ENCODE data around the gene THSD7A.

The THSD7A gene

GRCh38 chr7:11330717-11331116 lies 501.3 kb downstream of the THSD7A start:
- TF ChIP-seq CTCF (conservative IDR thresholded peaks at IDR 0.05; ENCODE audit: low read depth), result no peak
- ChIA-PET CTCF (no interaction called here), POLR2A (ENCODE audit: low non-redundant PET) (no interaction called here)
- no peak overlapping the region for H3K27ac ChIP-seq
- no peak for DNase-seq (ENCODE audit: low spot score)

GRCh38 chr7:11330208-11330607 lies 501.8 kb downstream of the THSD7A start:
- no peak overlapping the region for H3K27ac ChIP-seq
- CTCF ChIA-PET, result interaction anchor here (0.8 kb wide), 1 partner anchor 118 kb away, joined by 3 read pairs; no protein-coding TSS in a partner anchor

DNA sequence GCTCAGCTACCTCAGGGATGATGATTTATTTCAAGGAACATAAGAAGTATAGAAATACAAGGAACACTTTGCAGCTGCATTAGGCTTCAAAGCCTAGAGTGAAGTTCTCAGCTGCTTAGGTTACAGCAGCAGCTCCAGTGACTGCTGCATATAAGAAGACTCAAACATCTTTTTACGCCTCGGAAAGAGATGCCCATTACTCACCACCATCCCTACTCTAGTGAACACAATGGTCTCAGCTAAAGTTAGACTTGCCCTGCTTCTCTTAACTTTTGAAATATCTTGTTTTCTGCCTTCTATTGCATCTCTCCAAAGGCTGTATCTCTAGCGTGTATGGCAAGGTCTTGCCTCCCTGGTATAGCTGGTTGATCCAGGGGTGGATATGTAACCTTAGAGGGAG lies 502.4 kb downstream of the THSD7A start:
- H3K27ac ChIP-seq, result no peak overlapping the region
- DNase-seq (ENCODE audit: low spot score), result no peak
- ChIA-PET POLR2A (ENCODE audit: low non-redundant PET) (no interaction called here), CTCF (interaction anchor here (0.8 kb wide), 1 partner anchor 118 kb away, joined by 3 read pairs; no protein-coding TSS in a partner anchor)
- no peak for TF ChIP-seq CTCF (conservative IDR thresholded peaks at IDR 0.05; ENCODE audit: low read depth)

More at GRCh38 chr7:11330208-11330607, 501.8 kb downstream of the THSD7A start:
- POLR2A ChIA-PET (ENCODE audit: low non-redundant PET), result no interaction called here
- no peak for TF ChIP-seq CTCF (conservative IDR thresholded peaks at IDR 0.05; ENCODE audit: low read depth)
- DNase-seq (ENCODE audit: low spot score), result no peak

DNA sequence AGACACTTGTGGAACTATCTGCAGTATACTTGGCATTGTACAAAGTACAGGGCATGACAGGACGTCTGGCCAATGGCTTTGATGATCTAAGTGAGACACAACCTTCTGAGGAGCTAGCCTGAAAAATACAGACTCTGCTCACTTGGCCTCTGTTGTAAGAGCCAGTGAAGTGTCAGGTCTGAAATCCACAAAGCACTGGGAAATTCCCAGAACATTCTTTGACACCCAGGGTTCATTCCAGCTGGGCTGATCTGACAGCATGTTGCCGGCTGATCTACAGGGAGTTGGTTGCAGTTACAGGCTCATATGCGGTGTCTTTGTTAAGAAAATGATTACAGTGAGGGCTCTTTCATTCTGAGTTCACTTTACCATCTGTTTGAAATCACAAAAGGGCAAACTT lies 503.7 kb downstream of the THSD7A start:
- TF ChIP-seq CTCF (conservative IDR thresholded peaks at IDR 0.05; ENCODE audit: low read depth), result no peak
- no peak overlapping the region for H3K27ac ChIP-seq
- CTCF ChIA-PET, result no interaction called here
- POLR2A ChIA-PET (ENCODE audit: low non-redundant PET), result no interaction called here
- no peak for DNase-seq (ENCODE audit: low spot score)

- ChIA-PET POLR2A (ENCODE audit: low non-redundant PET) (no interaction called here), CTCF (no interaction called here)
- no peak overlapping the region for H3K27ac ChIP-seq
- no peak for DNase-seq (ENCODE audit: low spot score)
- TF ChIP-seq CTCF (conservative IDR thresholded peaks at IDR 0.05; ENCODE audit: low read depth), result no peak
Measured at GRCh38 chr7:11327633-11328032, 504.4 kb downstream of the THSD7A start.
